ELF-1 (cell line): ENCODE measurements around the gene FOXO4.

Experiments
- DNase-seq: peaks from one replicate; pipeline ENCODE4 v3.0.0-alpha.2; 2016; ENCODE audit warnings: low read depth, low spot score

FOXO4 gene

DNA sequence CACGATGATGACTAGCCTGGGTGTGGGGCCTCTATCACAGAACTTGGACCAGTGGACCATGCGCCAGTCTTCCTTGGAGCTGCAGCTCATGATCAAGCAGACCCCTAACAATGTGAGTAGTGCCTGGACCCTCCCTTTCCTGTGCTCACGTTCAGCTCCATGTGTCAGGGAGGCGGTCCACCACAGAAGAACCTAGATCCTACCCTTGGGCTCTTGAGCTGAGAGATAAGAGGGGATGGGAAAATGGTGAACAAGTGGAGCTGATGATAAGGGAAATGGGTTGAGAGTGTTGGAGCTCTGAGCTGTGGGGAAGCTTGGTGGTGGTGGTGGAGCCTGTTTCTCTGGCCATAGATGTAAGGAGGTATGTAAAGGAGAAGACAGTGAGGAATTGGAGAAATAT is 35.9 kb downstream of the FOXO4 start:
- DNase-seq: no peak

DNA sequence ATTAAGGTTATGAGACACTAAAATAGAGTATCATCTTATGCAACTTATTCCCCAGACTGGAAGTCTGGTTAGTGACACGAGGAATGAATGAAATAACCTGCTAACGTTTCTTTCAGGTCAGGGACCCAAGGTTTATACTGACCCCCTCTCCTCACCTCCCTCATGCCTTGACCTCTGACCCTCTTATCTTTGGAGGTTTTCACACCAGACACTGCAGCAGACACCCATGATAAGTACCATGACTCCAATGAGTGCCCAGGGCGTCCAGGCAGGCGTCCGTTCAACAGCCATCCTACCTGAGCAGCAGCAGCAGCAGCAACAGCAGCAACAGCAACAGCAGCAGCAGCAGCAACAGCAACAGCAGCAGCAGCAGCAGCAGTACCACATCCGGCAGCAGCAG is 44.8 kb downstream of the FOXO4 start:
- peak; percentile 34 for DNase-seq

DNA sequence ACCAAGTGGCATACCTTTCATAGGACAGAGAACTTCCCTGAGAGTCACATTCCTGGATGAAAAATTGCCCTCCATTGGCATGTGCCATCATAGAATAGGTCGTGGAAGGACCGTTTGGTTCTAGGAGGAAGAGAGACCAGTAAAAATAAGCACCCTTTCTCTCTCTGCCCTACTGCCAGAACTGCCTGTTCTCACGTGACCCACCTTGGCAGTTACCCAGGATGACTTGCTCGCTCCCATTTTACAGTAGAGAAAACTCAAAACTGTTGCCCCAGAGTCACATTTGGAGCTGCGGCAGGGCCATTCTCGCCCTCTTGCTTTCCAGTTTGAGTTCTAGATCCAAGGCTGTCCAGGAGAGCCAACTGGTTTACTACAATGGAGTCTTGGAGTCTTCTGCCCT is 47.9 kb downstream of the FOXO4 start:
- DNase-seq: no peak

DNA sequence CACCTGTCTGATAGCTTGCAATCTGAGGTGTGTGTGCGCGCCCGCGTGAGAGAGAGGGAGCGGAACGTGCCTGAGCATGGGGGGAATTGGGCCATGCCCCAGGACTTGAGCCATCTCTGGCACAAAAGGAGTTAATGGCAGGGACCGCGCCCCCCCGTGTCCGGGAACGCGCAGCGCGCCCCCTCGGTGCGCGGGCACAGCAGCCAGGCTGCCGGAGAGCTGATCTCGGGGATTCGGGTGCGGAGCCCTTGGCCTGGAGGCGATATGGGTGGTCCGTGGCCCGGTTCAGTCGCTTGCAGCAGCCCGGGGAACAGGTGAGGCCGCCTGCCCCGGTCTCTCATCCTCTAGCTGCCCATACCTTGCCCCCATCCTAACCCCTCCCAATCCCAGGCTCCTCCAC is 49.0 kb downstream of the FOXO4 start, which contains the start of gene NLGN3:
Gene NLGN3, plus strand, starts transcription at position 191 of the 400 bp plus-strand sequence. CDS start 2,909 bp downstream, outside the sequence.
- peak; percentile 54 for DNase-seq

DNA sequence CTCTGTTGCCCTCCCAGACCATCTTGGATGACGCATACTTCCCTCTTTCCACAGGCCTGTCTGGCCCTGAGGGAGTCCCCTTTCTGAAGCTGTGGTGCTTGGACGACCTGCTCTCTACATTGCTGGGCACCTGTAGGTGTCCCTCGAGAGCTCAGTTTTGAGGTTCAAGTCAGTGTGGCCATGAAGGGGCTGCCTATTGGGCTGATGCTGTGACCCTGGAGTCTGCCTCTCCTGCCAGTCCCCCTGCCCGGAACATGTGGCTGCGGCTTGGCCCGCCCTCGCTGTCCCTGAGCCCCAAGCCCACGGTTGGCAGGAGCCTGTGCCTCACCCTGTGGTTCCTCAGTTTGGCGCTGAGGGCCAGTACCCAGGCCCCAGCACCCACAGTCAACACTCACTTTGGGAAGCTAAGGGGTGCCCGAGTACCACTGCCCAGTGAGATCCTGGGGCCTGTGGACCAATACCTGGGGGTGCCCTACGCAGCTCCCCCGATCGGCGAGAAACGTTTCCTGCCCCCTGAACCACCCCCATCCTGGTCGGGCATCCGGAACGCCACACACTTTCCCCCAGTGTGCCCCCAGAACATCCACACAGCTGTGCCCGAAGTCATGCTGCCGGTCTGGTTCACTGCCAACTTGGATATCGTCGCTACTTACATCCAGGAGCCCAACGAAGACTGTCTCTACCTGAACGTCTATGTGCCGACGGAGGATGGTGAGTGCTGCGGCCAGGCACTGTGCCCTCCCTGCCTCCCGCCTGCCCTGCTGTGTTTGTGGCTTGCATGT is 52.0 kb downstream of the FOXO4 start:
- DNase-seq: no peak

DNA sequence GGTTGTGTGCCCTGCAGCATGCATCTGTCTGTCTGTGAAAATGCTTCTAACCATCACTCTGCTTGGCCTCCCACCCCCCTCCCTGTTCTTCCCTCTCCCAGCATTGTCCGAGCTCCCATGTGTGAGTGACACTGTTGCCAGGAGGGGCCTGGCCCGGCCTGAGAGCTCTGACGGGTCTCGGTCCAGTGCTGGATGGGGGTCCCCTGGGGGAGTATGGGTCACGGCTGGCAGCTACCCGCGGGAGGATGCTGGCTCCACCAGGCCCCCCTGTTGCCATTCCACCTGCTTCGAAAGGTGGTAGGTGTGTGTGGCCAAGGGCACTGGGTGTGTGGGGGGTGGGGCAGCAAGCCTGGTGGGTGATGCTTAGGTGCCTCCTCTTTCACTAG is 52.6 kb downstream of the FOXO4 start:
- DNase-seq: no peak

DNA sequence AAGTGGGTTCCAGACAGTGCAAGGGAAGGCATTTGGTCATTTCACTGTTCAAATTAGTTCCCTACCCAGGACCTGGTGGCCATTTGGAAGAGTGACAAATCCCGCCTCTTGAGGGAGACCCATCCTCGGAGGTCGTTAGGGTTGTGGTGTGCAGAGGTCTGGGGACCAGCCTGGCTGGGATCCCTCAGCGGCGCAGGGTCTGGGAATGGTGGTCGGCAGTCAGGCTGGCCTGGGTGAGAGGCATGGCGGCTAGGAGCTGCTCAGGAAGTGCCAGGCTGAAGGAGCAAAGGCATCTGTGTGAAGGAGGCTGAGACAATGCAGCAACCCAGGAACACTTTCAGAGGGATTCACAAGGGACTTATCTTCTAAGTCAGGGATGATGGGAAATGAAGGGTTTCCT is 55.7 kb downstream of the FOXO4 start:
- no peak for DNase-seq
